HG03045 (cell line): ENCODE results near the gene DPP6.

ENCODE experiments used
- ATAC-seq: cut with Tn5 transposase; IDR thresholded peaks from one replicate; pipeline ENCODE4 v1.9.1; 2021; ENCODE audit warnings: mild to moderate bottlenecking, moderate library complexity; ENCODE audit not compliant: unreplicated experiment

Gene DPP6

DNA sequence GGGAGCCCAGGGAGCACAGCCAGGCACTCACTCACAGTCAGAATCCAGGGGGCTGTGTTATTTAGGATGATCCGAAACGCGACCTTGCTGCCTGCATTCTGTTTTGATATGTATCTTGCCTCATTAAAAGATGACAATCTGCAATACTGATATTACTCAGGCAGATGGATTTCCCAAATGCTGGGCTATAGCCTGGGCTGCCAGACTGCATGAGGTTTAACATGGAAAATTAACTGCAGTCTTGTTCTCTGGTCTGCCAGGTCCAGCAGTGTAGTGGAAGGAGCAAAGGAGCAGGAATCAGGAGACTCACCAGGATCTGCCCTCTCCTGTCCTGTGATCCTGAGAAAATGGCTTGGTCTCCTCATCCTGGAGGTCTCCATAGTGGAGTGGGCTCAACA is 692.7 kb downstream of the DPP6 start:
- ATAC-seq = no peak

- ATAC-seq = no peak
Measured at GRCh38 chr7:154746571-154747360, 694.6 kb downstream of the DPP6 start.

DNA sequence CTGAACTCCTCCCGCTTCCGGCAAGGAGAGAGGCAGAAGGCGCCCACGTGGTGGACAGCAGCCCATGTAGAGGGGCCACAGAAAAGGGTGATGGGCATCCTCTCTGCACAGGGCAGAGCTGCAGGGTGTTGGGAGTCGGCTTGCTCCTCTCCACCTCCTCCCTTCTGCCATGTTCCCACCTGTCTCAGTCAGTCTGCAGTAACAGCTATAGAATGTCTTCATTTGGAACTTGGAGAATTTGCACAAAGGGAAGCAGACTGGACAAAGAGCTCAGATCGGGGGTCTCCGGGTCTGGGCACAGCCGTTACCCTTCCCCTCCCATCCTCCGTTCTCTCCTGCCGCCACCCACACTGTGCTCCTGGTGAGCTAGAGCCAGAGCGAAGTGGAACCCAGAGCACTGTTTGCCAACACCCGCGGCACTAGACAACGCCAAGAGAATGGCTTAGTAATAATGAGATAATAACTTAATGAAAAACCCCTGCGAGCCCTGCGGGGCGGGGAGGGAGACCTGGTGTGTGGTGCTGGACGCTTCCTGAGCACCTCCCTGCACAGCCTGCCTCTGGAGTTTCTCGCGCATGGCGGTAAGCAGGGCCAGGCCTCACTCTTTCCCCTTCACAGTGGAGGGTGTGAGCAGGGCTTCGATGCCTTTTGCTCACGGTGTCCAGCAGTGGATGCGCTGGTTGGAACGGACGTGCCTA is 696.0 kb downstream of the DPP6 start:
- no peak for ATAC-seq

- no peak for ATAC-seq
Measured at GRCh38 chr7:154750353-154750801, 698.2 kb downstream of the DPP6 start.

- ATAC-seq = no peak
Measured at GRCh38 chr7:154753226-154753625, 701.0 kb downstream of the DPP6 start.

GRCh38 chr7:154757756-154758155 is 705.6 kb downstream of the DPP6 start:
- no peak for ATAC-seq

DNA sequence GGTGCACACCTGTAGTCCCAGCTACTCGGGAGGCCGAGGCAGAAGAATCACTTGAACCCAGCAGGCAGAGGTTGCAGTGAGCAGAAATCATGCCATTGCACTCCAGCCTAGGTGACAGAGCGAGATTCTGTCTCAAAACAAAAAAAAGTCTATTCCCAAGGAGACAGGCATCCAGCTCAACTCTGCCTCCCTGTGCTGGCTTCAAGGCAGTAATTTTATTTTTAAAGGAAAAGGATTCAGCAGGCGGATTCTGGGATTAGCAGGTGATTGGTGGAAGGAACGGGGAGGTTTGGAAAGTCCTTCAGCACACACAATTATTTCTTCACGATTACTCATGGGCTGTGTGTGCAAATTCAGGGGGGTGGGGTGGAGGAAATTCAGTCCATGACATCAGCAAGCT is 707.8 kb downstream of the DPP6 start:
- ATAC-seq = no peak

DNA sequence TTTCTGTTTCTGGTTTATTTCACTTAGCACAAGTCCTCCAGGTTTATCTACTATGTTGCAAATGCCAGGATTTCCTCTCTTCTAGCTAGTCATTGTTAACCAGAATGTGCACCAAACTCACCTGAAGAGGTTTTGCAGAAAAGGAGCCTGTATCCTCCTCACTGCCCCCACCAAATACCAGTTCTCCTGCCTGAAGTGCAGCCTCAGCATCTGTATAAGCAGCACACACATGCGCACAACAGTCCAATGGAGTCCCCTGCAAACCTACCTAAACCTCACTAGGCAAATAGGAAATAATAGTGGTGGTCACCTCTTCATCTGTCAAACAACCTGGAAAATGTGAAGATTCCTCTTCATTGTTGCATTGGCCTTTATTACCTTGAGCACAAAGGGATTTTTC is 712.9 kb downstream of the DPP6 start:
- no peak for ATAC-seq

DNA sequence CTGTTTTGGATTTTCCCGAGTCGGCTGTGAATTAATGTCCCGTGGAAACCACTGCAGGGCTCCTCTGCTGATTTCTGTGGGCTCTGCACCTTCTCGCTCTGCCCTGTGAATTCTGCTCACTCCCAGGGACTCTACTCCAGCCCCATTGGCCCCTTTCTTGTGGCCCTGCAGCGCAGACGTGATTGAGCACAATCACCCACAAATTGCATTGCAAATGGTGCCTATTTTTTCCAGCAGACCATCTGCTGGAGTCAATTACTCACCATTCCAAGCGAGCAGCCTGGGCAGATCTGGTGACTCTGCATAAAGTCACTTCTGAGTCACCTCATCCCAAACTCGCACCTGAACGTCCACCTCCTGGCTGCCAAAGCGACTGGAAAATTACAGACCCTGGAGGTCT is 714.9 kb downstream of the DPP6 start:
- no peak for ATAC-seq

GRCh38 chr7:154767821-154768415 is 715.7 kb downstream of the DPP6 start:
- ATAC-seq = no peak

DNA sequence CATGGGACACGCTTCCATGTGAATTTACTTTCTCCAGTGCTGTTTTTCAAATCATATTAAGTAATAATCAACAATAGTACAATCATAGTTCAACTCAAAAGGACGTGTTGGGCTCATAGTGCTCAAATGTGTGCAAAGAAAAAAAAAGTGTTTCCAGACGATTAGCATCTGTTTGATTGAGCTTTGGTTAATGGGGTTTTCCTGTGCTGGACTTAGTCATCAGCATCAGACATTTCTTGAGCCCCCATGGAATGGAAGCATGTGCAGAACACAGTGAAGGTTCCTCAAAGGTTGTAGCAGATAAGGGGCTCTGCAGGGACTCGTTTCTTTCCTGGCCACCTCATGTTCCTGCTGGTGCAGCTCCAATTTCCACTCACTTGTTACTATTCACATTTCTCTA is 716.8 kb downstream of the DPP6 start:
- no peak for ATAC-seq

DNA sequence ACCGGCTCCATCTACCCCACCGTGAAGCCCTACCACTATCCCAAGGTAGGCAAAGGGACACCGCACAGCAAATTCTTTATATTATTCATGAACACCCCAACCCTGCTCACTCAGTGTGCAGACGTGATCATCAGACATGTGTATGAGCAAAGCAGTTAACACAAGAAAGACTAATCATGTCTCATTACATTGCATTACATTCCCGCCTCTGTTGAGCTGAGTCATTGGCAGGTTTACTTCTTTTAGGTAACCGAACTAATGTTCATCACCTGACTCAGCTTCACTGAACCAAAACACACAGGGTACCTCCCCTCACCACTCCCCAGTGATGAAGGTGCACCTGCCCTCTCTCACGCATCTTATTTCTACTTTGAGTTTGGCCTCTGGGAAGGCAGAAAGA is 717.3 kb downstream of the DPP6 start:
- ATAC-seq = no peak

- no peak for ATAC-seq
Measured at GRCh38 chr7:154770361-154770760, 718.2 kb downstream of the DPP6 start.

GRCh38 chr7:154770962-154771361 is 718.8 kb downstream of the DPP6 start:
- no peak for ATAC-seq

GRCh38 chr7:154774303-154774969 is 722.2 kb downstream of the DPP6 start:
- ATAC-seq = no peak

- ATAC-seq = no peak
Measured at GRCh38 chr7:154775681-154776080, 723.5 kb downstream of the DPP6 start.

GRCh38 chr7:154776350-154776749 is 724.2 kb downstream of the DPP6 start:
- ATAC-seq = no peak

GRCh38 chr7:154777023-154777422 is 724.8 kb downstream of the DPP6 start:
- ATAC-seq = no peak

DNA sequence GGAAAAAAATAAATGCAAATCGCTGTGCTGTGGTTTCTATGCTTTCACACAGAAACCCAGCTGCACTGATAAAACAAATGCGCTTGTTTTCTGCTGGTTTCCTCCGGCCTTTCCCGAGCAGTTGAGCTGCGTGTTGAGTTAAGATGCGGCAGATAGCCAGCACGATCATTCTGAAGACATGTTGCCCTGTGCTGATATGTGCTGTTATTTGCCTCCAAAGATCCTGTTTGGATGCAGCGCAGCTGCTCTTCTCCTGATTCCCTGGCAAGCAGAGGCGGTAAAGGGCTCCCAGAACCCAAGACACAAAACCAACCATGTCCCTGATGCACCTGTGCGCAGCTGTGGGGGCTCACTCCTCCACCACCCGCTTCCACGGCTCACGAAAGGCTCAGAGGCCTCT is 725.3 kb downstream of the DPP6 start:
- ATAC-seq = no peak

- no peak for ATAC-seq
Measured at GRCh38 chr7:154777908-154778307, 725.7 kb downstream of the DPP6 start.
